GM23338 (cell line): Measurements from ENCODE around the gene SH3TC1.

ENCODE experiments used
- CTCF ChIP-seq, 2 experiments: fragments of 200-600 bp in 1 of 2; sonication (generic) in 1 of 2; conservative IDR thresholded peaks; 2 replicates each; pipeline versions ENCODE4 v1.5.1 to v1.6.1; 2016 to 2017; ENCODE audit warnings: antibody characterized with exemption in 2 of 2, low read depth in 2 of 2, mild to moderate bottlenecking in 2 of 2, moderate library complexity in 1 of 2
- ETS1 ChIP-seq: IDR thresholded peaks from 2 replicates; pipeline ENCODE4 v1.6.1; 2016; ENCODE audit warnings: antibody characterized with exemption
- EZH2 ChIP-seq: fragments of 200-600 bp; sonication (generic); IDR thresholded peaks from one replicate; pipeline ENCODE4 v1.8.0; 2017; ENCODE audit warnings: antibody characterized with exemption, mild to moderate bottlenecking, low read depth; ENCODE audit not compliant: unreplicated experiment
- JUNB ChIP-seq: IDR thresholded peaks from one replicate; pipeline ENCODE4 v1.6.1; 2016; ENCODE audit warnings: antibody characterized with exemption; ENCODE audit not compliant: unreplicated experiment
- POLR2AphosphoS5 ChIP-seq: IDR thresholded peaks from 2 replicates; pipeline ENCODE4 v1.6.1; 2016; ENCODE audit warnings: antibody characterized with exemption, low read depth
- REST ChIP-seq: IDR thresholded peaks from one replicate; pipeline ENCODE4 v1.6.1; 2018; ENCODE audit warnings: antibody characterized with exemption; ENCODE audit not compliant: unreplicated experiment
- ZNF114 ChIP-seq: fragments of 250-450 bp; sonication (Bioruptor Pico); IDR thresholded peaks from 2 replicates; pipeline ENCODE4 v1.5.0; 2020; ENCODE audit warnings: mild to moderate bottlenecking, moderate library complexity
- ZNF331 ChIP-seq: fragments of 250-450 bp; sonication (Bioruptor Pico); IDR thresholded peaks from 2 replicates; pipeline ENCODE4 v1.5.0; 2020; ENCODE audit warnings: low read depth, mild to moderate bottlenecking, moderate library complexity

GRCh38 chr4:8181844-8182243 is 17.2 kb upstream of the SH3TC1 start:
- no peak for TF ChIP-seq CTCF (conservative IDR thresholded peaks at IDR 0.05; ENCODE audit: low read depth in 2 of 2)
- no peak for TF ChIP-seq EZH2
- no peak for TF ChIP-seq REST
- TF ChIP-seq ZNF114: no peak
- no peak for TF ChIP-seq POLR2AphosphoS5
- TF ChIP-seq ETS1: no peak
- no peak for TF ChIP-seq JUNB
- TF ChIP-seq ZNF331 (CRISPR knock-in tag): no peak
